Kidney glomerular epithelial cell (primary cell): ENCODE data around the gene OARD1.
A peak's percentile ranks its signal among the peaks of the same experiment; 100 is the strongest.

Source experiments
- DNase-seq: peaks from one replicate; lab custom pipeline; 2025; lab: John Stamatoyannopoulos, UW

Gene OARD1

DNA sequence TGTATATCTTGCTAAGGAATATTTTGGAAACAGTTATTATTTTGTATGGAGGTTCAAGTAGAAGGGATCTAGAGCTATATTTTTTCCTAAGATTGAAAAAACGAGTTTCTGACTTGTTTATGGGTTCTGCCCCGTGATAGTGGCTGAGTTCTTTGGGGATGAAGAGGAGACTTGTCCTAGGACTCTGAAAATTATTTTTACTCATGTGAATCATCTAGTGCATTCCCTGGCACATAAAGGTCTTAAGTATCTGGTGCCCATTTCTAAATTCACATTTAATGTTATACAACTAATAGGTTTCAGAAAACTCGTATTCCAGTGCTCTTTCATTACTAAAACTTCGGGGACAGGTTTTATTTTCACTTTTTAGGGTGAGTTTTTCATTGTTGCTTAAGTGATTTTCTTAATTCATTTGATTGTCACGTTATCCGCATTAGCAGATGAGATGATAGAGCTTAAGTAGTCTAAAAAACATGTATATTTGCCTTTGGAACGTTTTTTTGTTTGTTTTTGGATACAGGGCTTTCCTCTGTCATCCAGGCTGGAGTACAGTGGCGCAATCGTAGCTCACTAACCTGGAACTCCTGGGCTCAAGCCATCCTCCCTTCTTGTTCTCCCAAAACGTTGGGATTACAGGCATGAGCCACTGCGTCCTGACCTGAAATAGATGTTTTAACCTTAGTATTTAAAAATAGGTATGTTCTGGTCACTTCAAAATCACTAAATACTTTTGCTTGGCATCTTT lies 2.7 kb upstream of the OARD1 start:
- DNase-seq, result no peak

DNA sequence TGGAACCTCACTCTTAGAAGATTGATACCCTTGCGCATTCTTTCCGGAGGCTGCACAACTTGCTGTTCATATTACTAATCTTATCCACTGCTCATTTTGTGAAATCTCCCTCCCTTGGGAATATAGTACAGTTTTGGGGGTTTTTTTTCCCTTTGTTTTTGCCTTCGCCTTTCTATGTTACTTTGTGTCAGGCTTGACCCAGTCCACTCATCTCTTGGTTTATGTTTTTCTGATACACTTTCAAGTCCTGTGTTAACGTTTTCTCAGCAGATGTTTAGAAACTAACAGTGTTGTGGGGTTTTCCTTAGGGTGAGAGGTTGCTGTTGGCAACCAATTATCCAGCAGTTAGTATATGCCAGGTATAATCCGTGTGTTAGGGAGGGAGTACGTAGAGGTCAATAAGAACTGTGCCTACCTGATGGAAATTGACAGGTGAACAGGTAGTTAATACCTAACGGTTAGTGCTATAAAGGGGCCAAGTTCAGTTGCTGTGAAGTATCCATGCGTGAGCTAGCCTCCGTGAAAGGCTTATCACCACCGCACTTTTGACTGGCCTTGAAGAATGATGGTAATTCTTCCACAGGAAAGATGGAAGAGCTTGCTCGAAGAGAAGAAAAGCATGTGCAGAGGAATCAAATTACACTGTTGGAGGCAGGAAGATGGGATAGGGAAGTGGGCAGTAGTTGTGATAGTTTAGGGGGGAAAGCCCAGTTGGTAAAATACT lies 2.0 kb upstream of the OARD1 start:
- DNase-seq, result peak; percentile 25

DNA sequence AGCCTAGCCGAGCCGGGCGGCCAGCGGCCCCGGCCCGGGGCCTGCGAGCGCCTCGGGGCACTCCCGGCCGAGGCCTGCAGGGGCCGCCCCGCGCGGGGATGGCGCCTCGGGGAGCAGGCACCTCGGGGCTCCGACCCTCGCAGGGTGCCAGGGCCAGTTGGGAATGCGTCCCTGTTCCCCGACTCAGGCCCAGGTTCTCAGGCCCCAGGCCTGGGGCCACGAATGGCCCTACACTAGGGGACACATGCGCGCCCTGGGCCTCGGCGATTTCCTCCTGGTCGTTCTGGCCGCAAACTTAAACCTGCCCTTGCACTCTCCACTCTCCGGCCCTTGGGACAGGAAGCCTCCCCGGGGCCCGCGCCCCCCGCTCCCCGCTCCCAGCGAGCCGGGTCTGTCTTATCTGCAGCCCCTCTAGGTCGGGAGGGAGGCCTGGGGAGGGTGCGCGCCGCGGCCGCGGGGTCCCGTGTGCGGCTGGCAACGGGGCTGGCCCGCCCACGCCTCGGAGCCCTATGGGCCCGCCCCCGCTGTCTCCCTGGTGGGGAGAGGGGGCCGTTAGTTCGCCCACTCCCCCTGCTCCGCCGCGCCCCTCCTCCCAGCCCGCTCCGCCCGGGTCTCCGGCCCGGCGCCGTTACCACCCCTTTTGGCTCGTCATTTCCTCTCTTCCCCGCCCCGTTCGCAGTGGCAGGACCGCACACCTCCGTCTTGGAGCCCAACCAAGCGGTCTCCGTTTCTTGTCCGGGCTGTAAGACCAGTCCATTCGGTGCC lies 1.2 kb upstream of the OARD1 start:
- DNase-seq, result peak; percentile 61

DNA sequence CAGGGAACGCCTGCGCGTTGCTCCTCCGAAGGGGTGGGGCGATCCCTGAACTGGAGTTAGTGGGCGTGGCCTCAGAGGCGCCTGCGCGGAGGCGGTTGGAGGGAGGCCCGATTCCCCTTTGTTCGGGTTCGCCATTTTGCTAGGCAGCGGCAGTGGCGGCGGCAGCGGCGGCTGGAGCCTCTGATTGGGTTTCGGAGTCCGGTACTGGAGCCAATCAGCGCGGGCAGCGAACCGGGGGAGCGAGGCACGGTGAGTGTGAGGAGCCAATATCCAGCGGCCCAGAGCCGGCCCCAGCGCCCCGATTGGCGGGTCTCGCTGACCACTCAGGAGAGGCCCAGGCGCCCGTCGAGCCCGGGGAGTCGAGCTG lies 663 bp upstream of the OARD1 start, which contains the start of gene NFYA:
TSS of gene NFYA (plus strand) at position 139 of the 367 bp plus-strand sequence. CDS start 6,116 bp downstream, outside the sequence.
- DNase-seq, result peak; percentile 100

DNA sequence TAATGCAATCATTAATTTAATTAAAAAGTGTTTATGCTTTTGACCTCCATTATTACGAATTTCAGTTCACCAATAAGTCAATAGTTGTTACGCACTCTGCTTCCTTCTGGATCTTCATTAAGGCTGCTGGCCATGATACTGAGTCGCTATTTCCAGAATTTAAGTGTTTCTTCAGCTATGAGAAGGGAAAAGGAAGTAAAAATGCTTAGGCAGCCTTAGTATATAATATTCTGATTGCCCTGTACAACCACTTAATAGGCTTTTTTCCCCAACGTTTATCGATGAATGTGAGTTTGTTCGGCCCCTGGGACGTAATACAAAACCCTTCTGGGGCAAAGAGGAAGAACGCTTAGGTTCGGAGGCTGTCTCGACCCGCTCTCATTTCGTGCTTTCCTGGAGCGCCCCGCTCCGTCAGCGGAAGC lies 644 bp downstream of the OARD1 start:
- DNase-seq, result peak; percentile 83

DNA sequence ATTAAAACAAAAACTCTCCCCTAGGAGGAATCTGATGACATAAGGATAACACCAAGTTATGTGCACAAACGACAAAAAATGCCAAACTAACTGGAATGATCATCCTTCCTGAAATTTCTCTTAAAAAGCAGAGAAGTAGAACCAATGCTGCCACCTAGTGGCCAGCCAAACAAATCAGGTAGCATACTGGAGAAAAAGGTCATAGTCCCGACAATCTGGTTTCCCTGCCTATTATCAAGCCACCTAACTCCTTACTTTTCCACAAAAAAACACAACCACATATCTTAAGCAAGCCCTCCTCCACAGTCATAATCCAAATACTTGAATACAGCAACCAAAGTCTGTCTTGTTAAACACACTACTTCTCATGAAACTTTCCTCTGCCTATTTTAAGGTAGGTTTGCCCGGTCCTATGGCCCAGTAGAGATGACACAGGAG lies 5.3 kb downstream of the OARD1 start:
- DNase-seq, result peak; percentile 76

DNA sequence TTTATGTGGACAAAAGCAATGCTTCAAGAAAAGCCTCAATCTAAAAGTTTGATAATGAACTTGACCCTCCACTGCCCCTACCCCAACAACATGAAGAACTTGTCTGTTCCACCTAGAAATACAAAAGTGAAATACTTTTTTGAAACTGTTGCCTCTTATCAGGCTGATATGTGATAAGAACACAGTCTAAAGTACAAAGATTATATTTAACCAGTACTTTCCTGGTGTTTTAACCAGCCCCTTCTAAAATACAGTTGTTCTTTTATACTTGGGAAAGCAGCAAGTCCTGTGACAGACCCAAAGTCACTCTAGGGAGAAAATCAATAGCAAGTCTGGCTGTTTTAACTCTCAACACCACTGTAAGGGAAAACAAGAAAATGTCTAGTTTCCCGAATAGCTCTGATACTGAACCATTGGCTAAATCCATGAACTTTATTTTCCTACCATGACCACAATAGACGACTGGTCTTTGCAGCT lies 6.6 kb downstream of the OARD1 start:
- no peak for DNase-seq

DNA sequence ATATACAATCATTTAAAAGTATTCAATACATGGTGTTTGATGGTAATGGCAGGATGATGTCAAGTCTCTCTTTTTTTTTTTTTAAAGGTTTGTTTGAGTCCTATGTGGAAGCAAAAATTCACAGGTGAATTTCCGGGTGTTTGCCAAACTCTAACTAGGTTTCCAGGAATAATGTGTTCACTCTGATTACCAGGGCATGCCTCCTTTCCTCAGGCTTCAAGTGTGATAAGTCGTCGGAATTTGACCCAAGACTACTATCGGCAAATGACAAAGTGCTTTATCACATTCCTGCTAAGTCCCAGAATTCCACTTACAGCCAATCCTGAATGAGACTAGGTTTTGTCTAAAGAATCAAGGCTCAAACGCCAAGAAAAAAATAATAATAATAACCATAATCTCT lies 7.3 kb downstream of the OARD1 start:
- DNase-seq, result no peak

DNA sequence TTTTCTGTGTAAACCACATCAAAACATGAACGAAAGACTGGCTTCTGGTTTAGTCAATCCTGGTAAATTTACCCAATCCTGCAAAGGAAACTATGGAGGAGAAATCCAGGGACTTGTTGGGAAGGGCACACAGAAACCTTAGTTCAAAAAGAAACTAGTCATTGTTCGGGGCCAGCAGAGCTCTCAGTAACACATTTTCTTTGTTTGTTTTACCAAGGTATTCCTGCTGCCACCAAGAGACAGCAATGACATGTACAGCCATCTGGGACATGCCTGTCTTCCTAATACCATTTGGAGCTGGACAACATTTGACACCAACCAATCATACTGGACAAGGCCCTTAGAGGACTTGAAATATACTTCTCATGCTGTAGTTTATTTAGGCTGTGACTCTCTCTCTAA lies 8.3 kb downstream of the OARD1 start:
- DNase-seq, result no peak

DNA sequence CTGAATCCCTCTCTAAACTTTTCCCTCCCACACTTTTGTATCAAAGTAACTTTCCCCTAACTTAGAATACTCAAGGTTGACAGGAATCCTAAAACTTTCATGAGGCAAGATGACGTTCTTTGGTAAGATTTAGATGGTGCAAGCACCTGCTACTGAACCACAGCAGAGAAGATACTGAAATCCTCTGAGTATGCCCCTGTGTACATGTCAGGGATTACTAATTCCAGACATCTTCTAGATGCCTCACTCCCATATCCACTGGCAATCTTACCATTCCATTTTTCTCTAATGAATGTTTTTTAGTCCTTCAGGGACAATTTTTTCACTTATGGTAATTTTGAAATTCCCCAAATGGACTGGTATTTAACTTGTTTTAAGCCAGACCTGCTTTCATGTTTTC lies 10.1 kb downstream of the OARD1 start:
- no peak for DNase-seq

DNA sequence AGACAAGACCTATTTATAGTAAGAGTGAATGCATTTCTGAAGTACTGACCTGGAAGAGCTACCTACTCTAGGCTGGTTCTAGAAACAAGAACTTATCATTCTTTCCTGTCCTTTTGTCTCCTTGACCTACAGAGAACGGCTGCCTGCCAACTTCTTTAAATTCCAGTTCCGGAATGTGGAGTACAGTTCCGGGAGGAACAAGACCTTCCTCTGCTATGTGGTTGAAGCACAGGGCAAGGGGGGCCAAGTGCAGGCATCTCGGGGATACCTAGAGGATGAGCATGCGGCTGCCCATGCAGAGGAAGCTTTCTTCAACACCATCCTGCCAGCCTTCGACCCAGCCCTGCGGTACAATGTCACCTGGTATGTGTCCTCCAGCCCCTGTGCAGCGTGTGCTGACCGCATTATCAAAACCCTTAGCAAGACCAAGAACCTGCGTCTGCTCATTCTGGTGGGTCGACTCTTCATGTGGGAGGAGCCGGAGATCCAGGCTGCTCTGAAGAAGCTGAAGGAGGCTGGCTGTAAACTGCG lies 10.9 kb downstream of the OARD1 start:
- no peak for DNase-seq

DNA sequence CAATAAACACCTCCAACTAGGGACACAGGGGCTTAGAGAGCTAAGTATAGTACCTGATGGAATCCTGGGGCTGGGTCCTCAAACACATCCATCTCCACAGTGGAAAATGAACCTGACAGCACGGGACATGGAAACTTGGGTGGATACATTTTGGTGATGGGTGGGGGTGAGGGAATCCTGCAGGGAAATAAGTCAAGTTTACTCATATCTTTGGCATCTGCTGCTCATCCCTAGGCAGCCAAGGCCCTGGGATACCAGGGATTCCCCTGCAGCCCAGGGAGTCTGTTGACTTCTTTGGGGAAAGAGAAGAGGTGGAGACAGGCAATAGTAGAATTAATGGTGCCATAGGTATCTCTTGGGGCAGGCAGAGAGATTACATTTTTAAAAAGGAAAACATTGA lies 12.6 kb downstream of the OARD1 start:
- DNase-seq, result no peak

DNA sequence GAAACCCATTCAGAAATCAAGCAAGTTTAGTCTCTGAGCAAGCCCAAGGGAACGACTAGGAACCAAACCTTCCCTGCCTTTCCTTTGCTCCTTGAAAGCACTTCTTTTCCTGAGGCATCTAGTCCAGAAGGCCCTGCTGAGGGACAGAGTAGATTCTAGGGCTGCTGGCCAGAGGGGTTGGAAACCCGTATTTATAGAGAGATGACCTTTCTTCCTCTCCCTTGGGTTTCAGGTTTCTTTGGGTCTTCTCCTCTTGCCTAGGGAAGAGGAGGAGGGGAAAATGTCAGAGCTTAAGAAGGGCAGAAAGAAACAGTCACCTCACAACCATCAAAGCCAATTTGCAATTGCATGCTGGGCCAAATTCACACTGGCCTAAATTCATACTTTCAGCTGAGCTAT lies 13.4 kb downstream of the OARD1 start:
- DNase-seq, result no peak

DNA sequence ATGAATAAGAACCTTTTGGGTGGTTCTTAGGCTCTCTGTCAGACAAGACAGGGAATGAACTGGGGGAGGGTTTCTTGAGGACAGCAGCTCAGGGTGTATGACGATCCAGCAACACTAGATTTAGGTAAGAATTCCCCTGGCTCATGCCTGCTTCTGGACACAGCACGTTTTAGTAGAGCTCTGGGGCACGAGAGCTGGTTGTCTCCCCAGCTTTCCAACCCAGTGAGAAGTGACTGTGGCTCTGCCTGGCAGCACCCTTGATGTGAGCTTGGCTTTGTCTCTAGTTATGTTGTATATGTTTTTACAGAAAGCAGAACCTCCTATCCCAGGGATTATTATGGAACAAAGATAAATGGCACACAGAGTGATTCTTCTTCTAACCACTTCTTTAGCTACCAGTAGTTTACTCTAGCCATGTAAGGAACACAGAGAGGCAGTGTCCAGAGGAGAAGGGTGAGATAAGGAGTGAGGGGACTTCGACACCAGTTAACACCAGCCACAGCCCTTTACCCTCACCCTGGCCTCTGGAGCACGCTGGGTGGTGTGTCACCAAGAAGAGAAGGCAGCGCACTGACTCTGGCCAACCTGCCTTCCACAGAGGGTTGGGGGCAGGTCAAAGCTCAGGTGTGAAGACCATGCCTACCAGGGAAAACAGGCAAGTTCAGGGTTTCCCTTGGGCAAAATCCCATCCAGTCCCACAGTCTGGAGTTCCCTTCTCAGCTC lies 15.2 kb downstream of the OARD1 start:
- DNase-seq, result no peak

DNA sequence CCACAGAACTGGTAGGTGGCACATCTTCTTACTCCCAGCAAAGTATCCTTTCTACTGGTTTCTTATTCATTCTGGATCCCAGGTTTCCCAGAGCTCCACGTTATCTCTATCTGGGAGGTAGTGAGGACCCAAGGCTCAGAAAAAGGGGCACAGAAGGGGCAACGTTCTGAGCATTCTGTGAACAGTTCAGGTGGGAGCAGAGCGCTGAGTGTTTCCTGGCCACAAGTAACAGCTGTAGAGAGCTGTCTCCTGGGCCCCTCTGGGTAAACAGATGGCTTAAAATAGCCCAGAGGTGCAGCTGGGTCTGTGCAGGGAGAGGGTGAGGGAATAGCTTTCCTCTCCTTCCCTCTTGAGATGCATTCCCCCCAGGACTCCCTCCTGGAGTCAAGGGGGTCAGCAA lies 17.0 kb downstream of the OARD1 start:
- no peak for DNase-seq

DNA sequence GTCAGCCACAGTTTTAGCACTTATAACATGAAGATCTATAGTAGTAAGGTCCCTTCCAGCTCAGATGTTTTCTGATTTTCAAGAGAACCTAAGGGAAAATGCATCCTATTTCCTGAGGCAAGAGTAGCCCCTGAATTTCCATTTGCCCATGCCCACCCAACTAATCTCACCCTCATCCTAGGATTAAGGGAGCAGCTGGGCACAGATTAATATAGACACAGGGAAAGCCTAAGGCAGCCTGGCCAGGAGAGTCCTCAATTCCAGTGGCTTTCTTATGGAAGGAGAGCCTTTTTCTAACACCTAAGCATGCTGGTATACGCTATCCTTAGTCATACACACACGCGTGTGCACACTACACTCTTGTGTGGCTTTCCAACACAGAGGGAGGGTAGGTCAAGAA lies 17.6 kb downstream of the OARD1 start:
- DNase-seq, result no peak

DNA sequence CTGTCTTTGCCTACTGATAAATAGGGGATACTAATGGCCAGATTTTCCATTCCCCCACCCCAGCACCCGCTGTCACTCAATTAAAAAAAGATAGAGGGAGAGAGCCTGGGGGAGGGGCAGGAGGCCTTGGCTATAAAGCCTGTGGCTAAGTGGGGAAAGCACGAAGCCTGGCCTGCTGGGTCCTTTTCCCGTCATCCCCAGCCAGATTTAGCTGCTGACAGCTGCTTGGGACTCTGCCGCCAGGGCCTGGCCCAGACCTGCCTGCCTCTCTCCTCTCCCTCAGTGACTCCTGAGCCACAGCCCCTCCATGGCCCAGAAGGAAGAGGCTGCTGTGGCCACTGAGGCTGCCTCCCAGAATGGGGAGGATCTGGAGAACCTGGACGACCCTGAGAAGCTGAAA lies 19.1 kb downstream of the OARD1 start, which contains the start of gene APOBEC2:
TSS of gene APOBEC2 (plus strand) at position 162 of the 400 bp plus-strand sequence. CDS start at position 308, 146 bp downstream.
- DNase-seq, result no peak

DNA sequence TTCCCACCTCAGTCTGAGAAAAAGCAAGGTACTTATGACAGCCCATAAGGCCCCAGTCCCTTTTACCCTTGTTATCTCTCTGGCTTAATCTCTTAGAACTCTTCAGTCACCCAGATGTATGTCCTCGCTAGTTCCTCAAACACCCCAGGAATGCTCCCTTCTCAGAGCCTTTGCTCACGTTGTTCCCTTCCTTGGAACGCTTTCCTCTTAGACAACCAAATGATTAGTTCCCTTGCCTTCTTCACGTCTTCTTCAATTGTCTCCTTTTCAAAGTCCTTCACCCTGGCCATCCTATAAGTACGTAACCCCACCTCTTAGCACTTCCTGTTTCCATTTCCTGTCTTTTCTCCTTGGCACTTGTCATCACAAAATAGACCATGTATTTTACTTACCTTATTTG lies 20.3 kb downstream of the OARD1 start:
- DNase-seq, result no peak

DNA sequence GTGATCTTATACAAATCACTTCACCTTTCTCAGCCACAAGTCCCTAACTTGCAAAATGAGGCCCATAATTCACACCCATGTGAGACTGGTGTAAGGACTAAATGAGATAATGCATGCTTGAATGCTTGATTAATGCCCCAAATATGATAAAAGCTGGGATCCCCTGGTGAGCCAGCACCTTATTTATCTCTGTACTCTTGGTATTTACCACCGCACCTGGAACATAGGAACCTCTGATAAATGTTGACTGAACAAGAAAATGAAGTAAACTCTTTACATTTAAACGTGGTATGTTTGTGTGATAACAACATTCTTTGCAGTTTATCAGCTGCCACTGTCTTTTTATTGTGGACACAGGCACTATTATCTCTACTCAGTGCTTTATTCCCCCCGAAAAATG lies 21.6 kb downstream of the OARD1 start:
- DNase-seq, result no peak

DNA sequence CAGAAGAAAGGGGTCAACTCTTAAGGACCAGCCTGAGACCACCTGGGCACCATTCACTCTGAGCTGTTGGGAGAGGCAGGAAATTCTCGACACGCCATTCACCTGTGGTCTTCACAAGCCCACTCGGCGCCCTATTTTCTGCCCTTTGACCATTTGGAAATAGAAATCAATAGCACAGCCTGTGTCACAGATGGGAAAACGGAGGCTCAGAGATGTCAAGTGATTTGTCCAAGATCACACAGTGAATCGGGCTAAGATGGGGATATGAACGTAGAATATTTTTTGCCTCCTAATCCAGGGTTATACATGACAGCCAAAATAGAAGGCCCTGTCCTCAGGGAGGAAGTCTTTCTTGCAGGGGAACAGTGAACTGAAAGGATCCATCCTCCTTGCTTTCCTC lies 22.2 kb downstream of the OARD1 start:
- no peak for DNase-seq

DNA sequence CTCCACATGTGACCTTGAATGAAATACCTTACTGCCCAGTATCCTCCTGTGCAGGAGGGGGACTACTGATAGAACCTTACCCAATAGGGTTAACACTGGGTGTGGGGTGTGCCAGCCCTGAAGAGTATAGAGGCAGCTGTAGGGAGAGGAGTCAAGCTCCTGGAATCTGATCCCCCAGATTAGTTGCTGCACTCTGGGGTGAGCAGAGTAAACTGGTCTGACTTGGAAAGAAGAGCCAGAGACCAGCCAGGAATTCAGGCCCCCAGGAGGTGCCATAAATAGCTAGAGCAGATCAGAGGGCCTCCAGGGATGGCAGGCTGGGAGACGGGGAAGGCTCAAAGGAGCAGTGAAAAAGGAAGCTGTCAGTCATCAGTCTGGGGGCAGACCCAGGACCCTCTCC lies 22.6 kb downstream of the OARD1 start:
- no peak for DNase-seq
